ENCODE measurements around the gene OXNAD1.
"Not testable (repeated sequence)": the region's sequence is repeated elsewhere in the genome, so short reads cannot be mapped to it uniquely, and the experiment has no call there.

OXNAD1 gene

GRCh38 chr3:16305111-16305541 lies 40.1 kb downstream of the OXNAD1 start:
- peaks cover 44% of the 10 kb centered on the region; the same call in 1 of the 2 replicates for H3K36me3 ChIP-seq (ENCODE audit: control insufficient read depth, insufficient read depth, low read length)
- no peak overlapping the region for H3K4me3 ChIP-seq (ENCODE audit: low read depth, low read length)
- H3K9ac ChIP-seq (ENCODE audit: low read depth, low read length) = no peak overlapping the region
- H3K4me1 ChIP-seq (ENCODE audit: control insufficient read depth, insufficient read depth, low read length) = peaks cover 38% of the 10 kb centered on the region
- H3K9me3 ChIP-seq (ENCODE audit: control insufficient read depth, insufficient read depth, low read length) = no peaks in the 10 kb centered on the region
- no peaks in the 10 kb centered on the region for H3K27me3 ChIP-seq (ENCODE audit: control insufficient read depth, insufficient read depth, low read length)
- no peak overlapping the region for H3K27ac ChIP-seq (ENCODE audit: low read depth, low read length)

DNA sequence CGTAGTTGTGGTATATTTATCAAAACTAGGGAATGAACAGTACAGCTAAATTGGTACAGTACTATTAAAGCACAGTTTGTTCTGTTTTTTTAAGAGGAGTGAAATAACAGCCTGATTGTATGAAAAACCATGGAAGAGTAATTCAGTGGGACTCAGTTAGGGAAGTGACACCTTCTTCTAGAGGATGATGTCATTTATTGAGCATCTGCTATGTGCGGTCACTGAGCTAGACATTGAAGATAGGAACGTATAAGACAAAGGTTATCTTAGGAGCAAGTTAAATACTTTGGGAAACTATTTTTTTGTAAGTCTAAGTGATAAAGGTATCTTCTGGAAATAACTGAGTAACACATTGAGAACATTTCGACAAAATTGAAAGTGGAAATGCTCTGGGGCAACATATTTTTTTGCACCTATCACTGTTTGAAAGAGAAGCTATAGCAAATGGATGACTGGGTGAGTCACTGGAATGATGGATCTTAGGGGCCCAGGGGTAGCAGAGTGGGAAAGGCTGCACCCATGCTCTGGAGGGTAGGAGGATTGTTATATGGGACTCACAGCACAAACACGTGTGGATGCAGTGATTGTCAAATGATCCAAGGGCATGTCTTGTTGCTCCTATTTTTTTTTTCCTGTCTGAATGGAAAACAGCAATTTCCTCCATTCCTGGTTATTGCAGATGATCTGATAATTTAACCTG lies 43.0 kb downstream of the OXNAD1 start:
- Histone ChIP-seq H3K27ac (ENCODE audit: low read depth, low read length) (no peak overlapping the region), H3K4me1 (ENCODE audit: control insufficient read depth, insufficient read depth, low read length) (peaks cover 10% of the 10 kb centered on the region), H3K27me3 (ENCODE audit: control insufficient read depth, insufficient read depth, low read length) (no peaks in the 10 kb centered on the region), H3K9ac (ENCODE audit: low read depth, low read length) (no peak overlapping the region), H3K9me3 (ENCODE audit: control insufficient read depth, insufficient read depth, low read length) (no peaks in the 10 kb centered on the region), H3K4me3 (ENCODE audit: low read depth, low read length) (no peak overlapping the region), H3K36me3 (ENCODE audit: control insufficient read depth, insufficient read depth, low read length) (peaks cover 41% of the 10 kb centered on the region)

DNA sequence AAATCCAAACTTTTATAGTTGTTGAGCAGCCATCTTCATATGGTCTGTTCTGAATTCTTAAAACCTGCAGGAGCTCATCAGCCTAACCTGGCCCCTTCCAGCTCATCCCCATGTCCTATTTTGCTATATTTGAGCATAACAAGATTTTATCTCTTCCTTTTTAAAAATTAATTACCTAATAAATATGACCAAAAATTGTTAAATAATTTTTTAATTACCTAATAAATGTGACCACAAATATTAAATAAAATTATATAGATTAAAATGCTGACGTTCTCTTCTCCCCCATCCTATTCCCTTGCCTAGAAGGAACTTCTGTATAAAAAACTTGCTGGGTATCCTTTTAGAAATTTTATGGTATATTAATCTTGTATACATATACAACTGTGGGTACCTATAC lies 43.7 kb downstream of the OXNAD1 start:
- Histone ChIP-seq H3K4me3 (ENCODE audit: low read depth, low read length) (no peak overlapping the region), H3K36me3 (ENCODE audit: control insufficient read depth, insufficient read depth, low read length) (peaks cover 38% of the 10 kb centered on the region), H3K9me3 (ENCODE audit: control insufficient read depth, insufficient read depth, low read length) (no peaks in the 10 kb centered on the region), H3K27me3 (ENCODE audit: control insufficient read depth, insufficient read depth, low read length) (no peaks in the 10 kb centered on the region), H3K27ac (ENCODE audit: low read depth, low read length) (no peak overlapping the region), H3K4me1 (ENCODE audit: control insufficient read depth, insufficient read depth, low read length) (peaks cover 3% of the 10 kb centered on the region; the same call in 1 of the 2 replicates), H3K9ac (ENCODE audit: low read depth, low read length) (no peak overlapping the region)

DNA sequence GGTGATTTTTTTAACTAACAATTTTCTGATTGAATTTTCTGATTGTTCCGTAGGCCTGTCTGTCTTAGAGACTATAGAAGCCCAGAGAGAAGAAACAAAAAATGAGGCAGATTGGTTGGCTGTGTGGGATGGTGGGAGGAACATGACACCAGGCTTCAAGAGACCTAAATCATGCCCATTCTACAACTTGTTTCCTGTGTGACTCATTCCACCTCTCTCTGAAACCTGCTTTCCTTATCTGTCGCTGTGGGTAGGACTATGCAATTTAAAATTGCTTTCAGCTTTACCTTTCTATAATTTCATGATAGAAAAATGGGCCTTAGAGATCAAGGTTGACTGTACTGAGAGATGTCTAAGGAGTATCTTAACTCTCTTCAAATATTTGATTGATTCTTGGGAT lies 44.5 kb downstream of the OXNAD1 start:
- Histone ChIP-seq H3K36me3 (ENCODE audit: control insufficient read depth, insufficient read depth, low read length) (peaks cover 31% of the 10 kb centered on the region), H3K9ac (ENCODE audit: low read depth, low read length) (no peak overlapping the region), H3K4me3 (ENCODE audit: low read depth, low read length) (no peak overlapping the region), H3K9me3 (ENCODE audit: control insufficient read depth, insufficient read depth, low read length) (no peaks in the 10 kb centered on the region), H3K27me3 (ENCODE audit: control insufficient read depth, insufficient read depth, low read length) (no peaks in the 10 kb centered on the region), H3K27ac (ENCODE audit: low read depth, low read length) (peak overlapping the region; percentile 53), H3K4me1 (ENCODE audit: control insufficient read depth, insufficient read depth, low read length) (no peaks in the 10 kb centered on the region)

DNA sequence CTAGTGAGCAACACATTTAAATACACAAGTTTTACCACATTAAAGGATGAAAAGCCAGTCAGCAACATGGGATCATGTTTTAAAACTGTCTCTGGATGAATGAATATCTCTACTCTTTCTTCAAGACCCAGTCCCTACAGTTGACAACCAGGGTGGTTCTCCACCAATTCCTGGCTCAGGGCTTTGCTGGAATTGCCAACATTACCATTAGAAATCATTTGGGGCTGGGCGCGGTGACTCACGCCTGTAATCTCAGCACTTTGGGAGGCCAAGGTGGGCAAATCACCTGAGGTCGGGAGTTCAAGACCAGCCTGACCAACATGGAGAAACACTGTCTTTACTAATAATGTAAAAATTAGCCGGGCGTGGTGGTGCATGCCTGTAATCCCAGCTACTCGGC lies 45.5 kb downstream of the OXNAD1 start:
- H3K4me3 ChIP-seq (ENCODE audit: low read depth, low read length); H3K27ac ChIP-seq (ENCODE audit: low read depth, low read length): not testable (repeated sequence)
- peaks cover 24% of the 10 kb centered on the region for H3K36me3 ChIP-seq (ENCODE audit: control insufficient read depth, insufficient read depth, low read length)

GRCh38 chr3:16311960-16312451 lies 47.0 kb downstream of the OXNAD1 start:
- no peak overlapping the region for H3K9ac ChIP-seq (ENCODE audit: low read depth, low read length)

More for the DNA sequence above, 45.5 kb downstream of the OXNAD1 start:
- not testable (repeated sequence) for H3K9me3 ChIP-seq (ENCODE audit: control insufficient read depth, insufficient read depth, low read length); H3K27me3 ChIP-seq (ENCODE audit: control insufficient read depth, insufficient read depth, low read length); H3K4me1 ChIP-seq (ENCODE audit: control insufficient read depth, insufficient read depth, low read length); H3K9ac ChIP-seq (ENCODE audit: low read depth, low read length)

GRCh38 chr3:16313886-16314645 lies 49.1 kb downstream of the OXNAD1 start:
- Histone ChIP-seq H3K9me3 (ENCODE audit: control insufficient read depth, insufficient read depth, low read length) (no peaks in the 10 kb centered on the region), H3K4me1 (ENCODE audit: control insufficient read depth, insufficient read depth, low read length) (no peaks in the 10 kb centered on the region), H3K4me3 (ENCODE audit: low read depth, low read length) (no peak overlapping the region), H3K9ac (ENCODE audit: low read depth, low read length) (no peak overlapping the region), H3K27ac (ENCODE audit: low read depth, low read length) (no peak overlapping the region), H3K36me3 (ENCODE audit: control insufficient read depth, insufficient read depth, low read length) (peaks cover 28% of the 10 kb centered on the region), H3K27me3 (ENCODE audit: control insufficient read depth, insufficient read depth, low read length) (no peaks in the 10 kb centered on the region)

More at GRCh38 chr3:16311960-16312451, 47.0 kb downstream of the OXNAD1 start:
- peaks cover 24% of the 10 kb centered on the region for H3K36me3 ChIP-seq (ENCODE audit: control insufficient read depth, insufficient read depth, low read length)
- no peak overlapping the region for H3K4me3 ChIP-seq (ENCODE audit: low read depth, low read length)
- no peaks in the 10 kb centered on the region for H3K9me3 ChIP-seq (ENCODE audit: control insufficient read depth, insufficient read depth, low read length)
- H3K27me3 ChIP-seq (ENCODE audit: control insufficient read depth, insufficient read depth, low read length) = no peaks in the 10 kb centered on the region
- no peaks in the 10 kb centered on the region for H3K4me1 ChIP-seq (ENCODE audit: control insufficient read depth, insufficient read depth, low read length)
- no peak overlapping the region for H3K27ac ChIP-seq (ENCODE audit: low read depth, low read length)

GRCh38 chr3:16315623-16316022 lies 50.6 kb downstream of the OXNAD1 start:
- no peak overlapping the region for H3K9ac ChIP-seq (ENCODE audit: low read depth, low read length)
- H3K36me3 ChIP-seq (ENCODE audit: control insufficient read depth, insufficient read depth, low read length) = peaks cover 35% of the 10 kb centered on the region
- H3K4me1 ChIP-seq (ENCODE audit: control insufficient read depth, insufficient read depth, low read length) = no peaks in the 10 kb centered on the region
- H3K27me3 ChIP-seq (ENCODE audit: control insufficient read depth, insufficient read depth, low read length) = no peaks in the 10 kb centered on the region
- H3K4me3 ChIP-seq (ENCODE audit: low read depth, low read length) = no peak overlapping the region
- no peaks in the 10 kb centered on the region for H3K9me3 ChIP-seq (ENCODE audit: control insufficient read depth, insufficient read depth, low read length)
- H3K27ac ChIP-seq (ENCODE audit: low read depth, low read length) = no peak overlapping the region

DNA sequence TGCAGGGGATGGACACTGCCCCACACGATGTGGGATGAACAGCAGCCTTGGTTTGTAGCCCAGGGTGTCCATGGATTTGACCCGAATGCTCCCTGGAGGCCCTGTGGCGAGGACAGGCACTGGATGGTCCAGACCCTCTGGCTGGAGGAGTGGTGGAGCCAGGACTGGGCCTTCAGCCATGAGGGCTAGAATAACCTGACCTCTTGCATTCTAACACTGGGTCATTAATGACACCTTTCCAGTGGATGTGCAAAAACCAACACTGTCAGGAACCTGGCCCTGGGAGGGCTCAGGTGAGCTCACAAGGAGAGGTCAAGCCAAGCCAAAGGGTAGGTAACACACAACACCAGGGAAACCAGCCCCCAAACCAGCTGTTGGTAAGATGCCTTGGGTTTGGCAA lies 51.4 kb downstream of the OXNAD1 start:
- Histone ChIP-seq H3K27ac (ENCODE audit: low read depth, low read length) (no peak overlapping the region), H3K36me3 (ENCODE audit: control insufficient read depth, insufficient read depth, low read length) (peaks cover 35% of the 10 kb centered on the region), H3K9me3 (ENCODE audit: control insufficient read depth, insufficient read depth, low read length) (no peaks in the 10 kb centered on the region), H3K4me1 (ENCODE audit: control insufficient read depth, insufficient read depth, low read length) (no peaks in the 10 kb centered on the region), H3K9ac (ENCODE audit: low read depth, low read length) (no peak overlapping the region), H3K27me3 (ENCODE audit: control insufficient read depth, insufficient read depth, low read length) (no peaks in the 10 kb centered on the region), H3K4me3 (ENCODE audit: low read depth, low read length) (no peak overlapping the region)

- Histone ChIP-seq H3K9ac (ENCODE audit: low read depth, low read length) (no peak overlapping the region), H3K36me3 (ENCODE audit: control insufficient read depth, insufficient read depth, low read length) (peaks cover 38% of the 10 kb centered on the region), H3K27ac (ENCODE audit: low read depth, low read length) (no peak overlapping the region), H3K4me1 (ENCODE audit: control insufficient read depth, insufficient read depth, low read length) (no peaks in the 10 kb centered on the region), H3K4me3 (ENCODE audit: low read depth, low read length) (no peak overlapping the region), H3K9me3 (ENCODE audit: control insufficient read depth, insufficient read depth, low read length) (no peaks in the 10 kb centered on the region), H3K27me3 (ENCODE audit: control insufficient read depth, insufficient read depth, low read length) (no peaks in the 10 kb centered on the region)
Measured at GRCh38 chr3:16316847-16317560, 52.0 kb downstream of the OXNAD1 start.

DNA sequence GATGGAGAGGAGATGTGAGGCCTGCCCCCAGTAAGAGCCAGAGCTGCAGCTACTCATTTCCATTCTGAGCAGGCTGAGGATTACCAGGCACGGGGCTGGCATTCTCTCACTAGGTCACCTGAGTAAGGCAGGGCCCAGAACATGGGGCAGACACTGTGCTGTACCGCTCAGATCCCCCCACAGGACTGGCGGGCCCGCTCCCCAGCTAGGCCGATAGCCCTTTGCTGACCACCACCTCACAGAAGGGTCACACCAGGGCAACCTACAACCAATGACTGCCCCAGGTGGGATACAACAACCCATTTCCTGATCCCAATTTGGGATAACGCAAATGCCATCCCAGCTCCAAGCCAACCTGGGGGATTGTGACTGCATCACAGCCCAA lies 52.5 kb downstream of the OXNAD1 start:
- no peak overlapping the region for H3K27ac ChIP-seq (ENCODE audit: low read depth, low read length)
- H3K4me1 ChIP-seq (ENCODE audit: control insufficient read depth, insufficient read depth, low read length) = no peaks in the 10 kb centered on the region
- H3K4me3 ChIP-seq (ENCODE audit: low read depth, low read length) = no peak overlapping the region
- no peaks in the 10 kb centered on the region for H3K27me3 ChIP-seq (ENCODE audit: control insufficient read depth, insufficient read depth, low read length)
- H3K36me3 ChIP-seq (ENCODE audit: control insufficient read depth, insufficient read depth, low read length) = peaks cover 40% of the 10 kb centered on the region
- H3K9me3 ChIP-seq (ENCODE audit: control insufficient read depth, insufficient read depth, low read length) = no peaks in the 10 kb centered on the region
- H3K9ac ChIP-seq (ENCODE audit: low read depth, low read length) = no peak overlapping the region
